ENCODE results near the gene C2orf49. TPM values are rescaled to one million over a fixed set of nuclear protein-coding genes. Genes with fewer than 3 reads are reported as not detected.
A peak's percentile ranks its signal among the peaks of the same experiment; 100 is the strongest.

The C2orf49 gene
- total and polyA plus RNA-seq, 2 experiments from 2014 or later, result 16.9 to 19.6 TPM

- no peak overlapping the region for H3K4me2 ChIP-seq
- H3K4me1 ChIP-seq (ENCODE audit: insufficient read depth), result peaks cover 6% of the 10 kb centered on the region
- no peaks in the 10 kb centered on the region for H3K36me3 ChIP-seq (replicated peaks; ENCODE audit: insufficient read depth, low read depth)
- no peaks in the 10 kb centered on the region for H3K27me3 ChIP-seq
- H3K27ac ChIP-seq, result peak overlapping the region; percentile 84
- no peaks in the 10 kb centered on the region for H3K79me2 ChIP-seq
- no peak overlapping the region for H2AFZ ChIP-seq
- 85% methylated on average over 14 of the region's 14 CpGs for WGBS (ENCODE audit: low lambda C conversion rate, missing lambda C conversion rate)
- no peak overlapping the region for H3K4me3 ChIP-seq
- H4K20me1 ChIP-seq (ENCODE audit: insufficient read depth, poor library complexity, severe bottlenecking), result no peaks in the 10 kb centered on the region
- DNase-seq (ENCODE audit: low spot score), result no peak
- TF ChIP-seq CTCF (IDR thresholded peaks at IDR 0.05; ENCODE audit: poor library complexity) (no peak), EZH2phosphoT487 (IDR thresholded peaks at IDR 0.05; ENCODE audit: low read depth, severe bottlenecking, unreplicated experiment) (no peak), EZH2 (IDR thresholded peaks at IDR 0.05; ENCODE audit: borderline replicate concordance) (no peak)
- no peaks in the 10 kb centered on the region for H3K9me2 ChIP-seq (replicated peaks; ENCODE audit: insufficient read depth)
- H3K9me3 ChIP-seq (ENCODE audit: low read depth), result no peaks in the 10 kb centered on the region
These were observed 43.8 kb downstream of the C2orf49 start for GRCh38 chr2:105381101-105381668.

- Histone ChIP-seq H4K20me1 (ENCODE audit: insufficient read depth, poor library complexity, severe bottlenecking) (no peaks in the 10 kb centered on the region), H3K27me3 (no peaks in the 10 kb centered on the region), H3K79me2 (peaks cover 1% of the 10 kb centered on the region), H3K36me3 (replicated peaks; ENCODE audit: insufficient read depth, low read depth) (no peaks in the 10 kb centered on the region), H3K27ac (no peak overlapping the region), H2AFZ (no peak overlapping the region), H3K4me1 (ENCODE audit: insufficient read depth) (peaks cover 6% of the 10 kb centered on the region), H3K4me3 (no peak overlapping the region), H3K9me2 (replicated peaks; ENCODE audit: insufficient read depth) (no peaks in the 10 kb centered on the region), H3K9me3 (ENCODE audit: low read depth) (no peaks in the 10 kb centered on the region), H3K4me2 (no peak overlapping the region)
- WGBS (ENCODE audit: low lambda C conversion rate, missing lambda C conversion rate), result 95% methylated on average over 5 of the region's 5 CpGs
- DNase-seq (ENCODE audit: low spot score), result no peak
- TF ChIP-seq EZH2phosphoT487 (IDR thresholded peaks at IDR 0.05; ENCODE audit: low read depth, severe bottlenecking, unreplicated experiment) (no peak), CTCF (IDR thresholded peaks at IDR 0.05; ENCODE audit: poor library complexity) (no peak), EZH2 (IDR thresholded peaks at IDR 0.05; ENCODE audit: borderline replicate concordance) (no peak)
These were observed 44.8 kb downstream of the C2orf49 start for GRCh38 chr2:105382177-105382576.

- H4K20me1 ChIP-seq (ENCODE audit: insufficient read depth, poor library complexity, severe bottlenecking), result no peaks in the 10 kb centered on the region
- no peaks in the 10 kb centered on the region for H3K9me3 ChIP-seq (ENCODE audit: low read depth)
- peaks cover 3% of the 10 kb centered on the region for H3K79me2 ChIP-seq
- no peak overlapping the region for H3K4me3 ChIP-seq
- H3K27ac ChIP-seq, result no peak overlapping the region
- no peaks in the 10 kb centered on the region for H3K27me3 ChIP-seq
- H3K4me1 ChIP-seq (ENCODE audit: insufficient read depth), result peaks cover 6% of the 10 kb centered on the region
- no peak overlapping the region for H2AFZ ChIP-seq
- 79% methylated on average over 8 of the region's 8 CpGs for WGBS (ENCODE audit: low lambda C conversion rate, missing lambda C conversion rate)
- H3K36me3 ChIP-seq (replicated peaks; ENCODE audit: insufficient read depth, low read depth), result no peaks in the 10 kb centered on the region
- no peak for DNase-seq (ENCODE audit: low spot score)
- no peaks in the 10 kb centered on the region for H3K9me2 ChIP-seq (replicated peaks; ENCODE audit: insufficient read depth)
- no peak for TF ChIP-seq EZH2phosphoT487 (IDR thresholded peaks at IDR 0.05; ENCODE audit: low read depth, severe bottlenecking, unreplicated experiment)
- no peak for TF ChIP-seq EZH2 (IDR thresholded peaks at IDR 0.05; ENCODE audit: borderline replicate concordance)
- no peak for TF ChIP-seq CTCF (IDR thresholded peaks at IDR 0.05; ENCODE audit: poor library complexity)
- no peak overlapping the region for H3K4me2 ChIP-seq
These were observed 46.3 kb downstream of the C2orf49 start for GRCh38 chr2:105383432-105384166.

Measured in hepatocyte (in vitro differentiated cells).